Vagina (tissue), 2 donors: ENCODE data around the gene ABHD12. TPM values are rescaled to one million over a fixed set of nuclear protein-coding genes. Genes with fewer than 3 reads are reported as not detected.

Experiments
- DNase-seq, 2 donors: peaks; one replicate each; pipeline ENCODE4 v3.0.0-alpha.2; 2017; ENCODE audit errors: extremely low spot score in 2 of 2
- H3K27ac ChIP-seq: fragments of 200-600 bp; sonication (generic); one replicate; pipeline ENCODE4 v1.5.1; 2019
- H3K27me3 ChIP-seq: fragments of 200-600 bp; sonication (generic); one replicate; pipeline ENCODE4 v1.5.1; 2019
- H3K36me3 ChIP-seq, 2 donors: fragments of 200-600 bp; sonication (generic); one replicate each; pipeline ENCODE4 v1.5.1; 2017 to 2019
- H3K4me1 ChIP-seq: fragments of 200-600 bp; sonication (generic); one replicate; pipeline ENCODE4 v1.5.1; 2019
- H3K4me3 ChIP-seq, 2 donors: fragments of 200-600 bp; sonication (generic); 1 replicate in 1 of 2; 2 replicates in 1 of 2; pipeline ENCODE4 v1.5.1; 2016 to 2019
- H3K9me3 ChIP-seq: fragments of 200-600 bp; sonication (generic); one replicate; pipeline ENCODE4 v1.5.1; 2019
- CTCF ChIP-seq, 3 experiments: fragments of 450-650 bp in 2 of 3; fragments of 200-600 bp in 1 of 3; sonication (generic) in 1 of 3; IDR thresholded peaks; one replicate each; pipeline ENCODE4 v1.5.1; 2017 to 2019; ENCODE audit warnings: antibody characterized with exemption in 3 of 3, mild to moderate bottlenecking in 2 of 3, moderate library complexity in 2 of 3
- POLR2A ChIP-seq, 2 donors: fragments of 450-650 bp; IDR thresholded peaks; one replicate each; pipeline ENCODE4 v1.6.1; 2017; ENCODE audit warnings: antibody characterized with exemption in 2 of 2, mild to moderate bottlenecking in 2 of 2, moderate library complexity in 2 of 2
- POLR2AphosphoS5 ChIP-seq, 2 donors: sonication (generic); formaldehyde crosslinking; IDR thresholded peaks; one replicate each; pipeline ENCODE4 v1.9.0; 2017; ENCODE audit warnings: antibody characterized with exemption in 2 of 2, mild to moderate bottlenecking in 2 of 2, low read depth in 1 of 2; ENCODE audit not compliant: insufficient read depth in 1 of 2
- intact Hi-C: fragments of 100-400 bp; cut with DNase I; formaldehyde crosslinking; loops from one replicate; pipeline ENCODE4 v1.15.1; 2023
- total RNA-seq: library from RNA; depleted of rRNA; stranded (reverse); fragments of >200 nt; gene quantifications from one replicate; pipeline ENCODE4 v1.2.3, GENCODE V29; 2016

The ABHD12 gene
- total RNA-seq, 1 donor from 2014 or later, result 36.6 TPM

GRCh38 chr20:25291432-25292133, 99.1 kb downstream of the ABHD12 start:
- Histone ChIP-seq H3K4me1 (peaks cover 8% of the 10 kb centered on the region), H3K9me3 (no peaks in the 10 kb centered on the region), H3K27ac (peak overlapping the region; percentile 4), H3K4me3 (no peak overlapping the region), H3K36me3 (peaks cover 0 to 48% of the 10 kb centered on the region in 2 donors), H3K27me3 (no peaks in the 10 kb centered on the region)
- DNase-seq, result no peak
- no peak for TF ChIP-seq CTCF (IDR thresholded peaks at IDR 0.05)
- no peak for TF ChIP-seq POLR2AphosphoS5 (IDR thresholded peaks at IDR 0.05; ENCODE audit: insufficient read depth in 1 of 2, low read depth in 1 of 2)
- TF ChIP-seq POLR2A (IDR thresholded peaks at IDR 0.05), result no peak
- intact Hi-C loops, result no loop called here

DNA sequence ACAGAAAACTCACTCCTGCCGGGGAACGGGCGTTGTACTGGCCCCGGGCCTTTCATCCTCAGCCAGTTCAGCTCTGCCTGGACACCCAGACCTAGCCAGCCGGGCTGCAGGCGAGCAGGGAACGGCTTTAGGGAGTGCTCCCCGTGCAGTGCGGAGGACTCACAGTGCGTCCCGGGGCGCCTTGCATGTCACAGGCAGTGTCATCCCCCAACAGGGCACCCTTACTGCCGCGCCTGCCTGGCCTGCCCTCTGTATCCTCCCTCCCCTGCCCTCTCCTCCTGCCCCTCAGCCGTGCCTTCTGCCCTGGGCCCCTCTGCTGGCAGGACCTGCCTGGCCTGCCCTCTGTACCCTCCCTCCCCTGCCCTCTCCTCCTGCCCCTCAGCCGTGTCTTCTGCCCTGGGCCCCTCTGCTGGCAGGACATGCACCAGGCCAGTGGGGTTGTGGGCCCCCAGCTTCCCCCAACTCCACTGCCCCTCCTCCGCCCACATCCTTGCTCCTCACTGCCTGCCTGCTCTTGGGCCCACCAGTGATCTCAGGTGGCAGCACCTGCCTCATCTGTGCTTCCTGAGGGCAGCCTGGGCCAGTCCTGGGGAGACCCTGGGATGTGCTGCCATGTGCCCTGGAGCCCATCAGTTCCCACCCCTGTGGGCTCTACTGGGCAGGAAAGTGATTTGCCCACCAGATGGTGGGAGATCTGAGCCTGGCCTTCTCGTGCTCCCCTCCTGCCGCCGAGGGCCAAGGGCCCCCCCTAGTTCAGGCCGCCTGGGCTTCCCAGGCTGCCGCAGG, 99.8 kb downstream of the ABHD12 start:
- TF ChIP-seq POLR2AphosphoS5 (IDR thresholded peaks at IDR 0.05; ENCODE audit: insufficient read depth in 1 of 2, low read depth in 1 of 2), result no peak
- no peak for TF ChIP-seq CTCF (IDR thresholded peaks at IDR 0.05)
- TF ChIP-seq POLR2A (IDR thresholded peaks at IDR 0.05), result no peak
- intact Hi-C loops, result no loop called here
- Histone ChIP-seq H3K27ac (peak overlapping the region; percentile 4), H3K4me1 (peaks cover 5% of the 10 kb centered on the region), H3K36me3 (peaks cover 0 to 51% of the 10 kb centered on the region in 2 donors), H3K4me3 (no peak overlapping the region), H3K27me3 (no peaks in the 10 kb centered on the region), H3K9me3 (no peaks in the 10 kb centered on the region)
- DNase-seq, result no peak

- intact Hi-C loops, result no loop called here
- H3K4me3 ChIP-seq, result no peak overlapping the region
- DNase-seq, result no peak
- peaks cover 0 to 58% of the 10 kb centered on the region in 2 donors for H3K36me3 ChIP-seq
- no peaks in the 10 kb centered on the region for H3K27me3 ChIP-seq
- no peaks in the 10 kb centered on the region for H3K4me1 ChIP-seq
- H3K9me3 ChIP-seq, result no peaks in the 10 kb centered on the region
- no peak for TF ChIP-seq CTCF (IDR thresholded peaks at IDR 0.05)
- TF ChIP-seq POLR2AphosphoS5 (IDR thresholded peaks at IDR 0.05; ENCODE audit: insufficient read depth in 1 of 2, low read depth in 1 of 2), result no peak
- TF ChIP-seq POLR2A (IDR thresholded peaks at IDR 0.05), result no peak
- H3K27ac ChIP-seq, result no peak overlapping the region
These were observed 100.6 kb downstream of the ABHD12 start for GRCh38 chr20:25289886-25290597.

GRCh38 chr20:25288291-25289181, 102.1 kb downstream of the ABHD12 start:
- Histone ChIP-seq H3K36me3 (peaks cover 0 to 74% of the 10 kb centered on the region in 2 donors), H3K4me1 (no peaks in the 10 kb centered on the region), H3K9me3 (no peaks in the 10 kb centered on the region), H3K27ac (no peak overlapping the region), H3K4me3 (no peak overlapping the region), H3K27me3 (no peaks in the 10 kb centered on the region)
- intact Hi-C loops, result no loop called here
- no peak for DNase-seq
- TF ChIP-seq CTCF (IDR thresholded peaks at IDR 0.05), result no peak
